WERI-Rb-1 (cell line): ENCODE measurements around the gene RALY.
A peak's percentile ranks its signal among the peaks of the same experiment; 100 is the strongest.

Source experiments
- DNase-seq: peaks from one replicate; pipeline ENCODE4 v3.0.0-alpha.2; 2020
- H3K27ac ChIP-seq: fragments of 250-450 bp; sonication (Bioruptor Pico); 2 replicates; pipeline ENCODE4 v1.5.1; 2020; ENCODE audit warnings: mild to moderate bottlenecking, moderate library complexity
- H3K27me3 ChIP-seq: fragments of 250-450 bp; sonication (Bioruptor Pico); 2 replicates; pipeline ENCODE4 v1.5.1; 2021; ENCODE audit warnings: mild to moderate bottlenecking, low read depth, moderate library complexity; ENCODE audit not compliant: insufficient read depth, severe bottlenecking
- H3K36me3 ChIP-seq: fragments of 250-450 bp; sonication (Bioruptor Pico); 2 replicates; pipeline ENCODE4 v1.5.1; 2020; ENCODE audit warnings: mild to moderate bottlenecking, moderate library complexity
- H3K4me3 ChIP-seq: 2 replicates; pipeline ENCODE4 v1.5.1; 2011; ENCODE audit warnings: low read depth, mild to moderate bottlenecking, control low read depth, low read length
- H3K9me3 ChIP-seq: fragments of 250-450 bp; sonication (Bioruptor Pico); 2 replicates; pipeline ENCODE4 v1.5.1; 2021; ENCODE audit warnings: mild to moderate bottlenecking, moderate library complexity; ENCODE audit not compliant: severe bottlenecking
- CTCF ChIP-seq: IDR thresholded peaks from 2 replicates; pipeline ENCODE4 v1.5.1; 2011; ENCODE audit warnings: low read depth, mild to moderate bottlenecking, control low read depth, inconsistent platforms, low read length

Gene RALY

GRCh38 chr20:33990075-33990474, 3.6 kb upstream of the RALY start:
- Histone ChIP-seq H3K27ac (no peak overlapping the region), H3K4me3 (no peak overlapping the region), H3K27me3 (no peaks in the 10 kb centered on the region), H3K36me3 (peaks cover 11% of the 10 kb centered on the region), H3K9me3 (no peaks in the 10 kb centered on the region)
- no peak for DNase-seq
- no peak for TF ChIP-seq CTCF

GRCh38 chr20:33991502-33991901, 2.2 kb upstream of the RALY start:
- H3K27ac ChIP-seq: no peak overlapping the region
- no peaks in the 10 kb centered on the region for H3K9me3 ChIP-seq
- H3K4me3 ChIP-seq: no peak overlapping the region
- H3K27me3 ChIP-seq: no peaks in the 10 kb centered on the region
- TF ChIP-seq CTCF: no peak
- no peak for DNase-seq
- peaks cover 14% of the 10 kb centered on the region for H3K36me3 ChIP-seq

GRCh38 chr20:33992145-33992922, 1.4 kb upstream of the RALY start:
- no peak for TF ChIP-seq CTCF
- peaks cover 20% of the 10 kb centered on the region for H3K36me3 ChIP-seq
- H3K27me3 ChIP-seq: no peaks in the 10 kb centered on the region
- H3K4me3 ChIP-seq: peak overlapping the region; percentile 50
- no peaks in the 10 kb centered on the region for H3K9me3 ChIP-seq
- H3K27ac ChIP-seq: peak overlapping the region; percentile 79
- no peak for DNase-seq

- Histone ChIP-seq H3K4me3 (peak overlapping the region; percentile 99), H3K27ac (peak overlapping the region; percentile 98), H3K9me3 (no peaks in the 10 kb centered on the region), H3K36me3 (peaks cover 23% of the 10 kb centered on the region), H3K27me3 (no peaks in the 10 kb centered on the region)
- TF ChIP-seq CTCF: no peak
- peak; percentile 99 for DNase-seq
Measured at GRCh38 chr20:33992923-33993575, 662 bp upstream of the RALY start.

- peak overlapping the region; percentile 99 for H3K4me3 ChIP-seq
- TF ChIP-seq CTCF: no peak
- peak; percentile 71 for DNase-seq
Measured at GRCh38 chr20:33994222-33994913, 657 bp downstream of the RALY start.

More at GRCh38 chr20:33994222-33994913, 657 bp downstream of the RALY start:
- Histone ChIP-seq H3K36me3 (peaks cover 23% of the 10 kb centered on the region), H3K27me3 (no peaks in the 10 kb centered on the region), H3K27ac (peak overlapping the region; percentile 98), H3K9me3 (no peaks in the 10 kb centered on the region)
